Suprapubic skin (tissue), 4 donors: ENCODE data around the gene ID2. TPM values are rescaled to one million over a fixed set of nuclear protein-coding genes. Genes with fewer than 3 reads are reported as not detected.

Experiments
- DNase-seq, 2 donors: peaks; one replicate each; pipeline ENCODE4 v3.0.0-alpha.2; 2019; ENCODE audit warnings: low spot score in 2 of 2
- H3K27ac ChIP-seq: fragments of 200-600 bp; sonication (generic); one replicate; pipeline ENCODE4 v1.5.1; 2019
- H3K27me3 ChIP-seq: fragments of 200-600 bp; sonication (generic); one replicate; pipeline ENCODE4 v1.5.1; 2019
- H3K36me3 ChIP-seq: fragments of 200-600 bp; sonication (generic); one replicate; pipeline ENCODE4 v1.5.1; 2019
- H3K4me1 ChIP-seq: fragments of 200-600 bp; sonication (generic); one replicate; pipeline ENCODE4 v1.5.1; 2019
- H3K4me3 ChIP-seq: fragments of 200-600 bp; sonication (generic); one replicate; pipeline ENCODE4 v1.5.1; 2019; ENCODE audit warnings: mild to moderate bottlenecking
- H3K9me3 ChIP-seq: fragments of 200-600 bp; sonication (generic); one replicate; pipeline ENCODE4 v1.5.1; 2019
- EP300 ChIP-seq: sonication (generic); formaldehyde crosslinking; IDR thresholded peaks from one replicate; pipeline ENCODE4 v1.6.1; 2017; ENCODE audit warnings: antibody characterized with exemption
- POLR2A ChIP-seq, 2 donors: fragments of 450-650 bp; IDR thresholded peaks; one replicate each; pipeline ENCODE4 v1.6.1; 2017; ENCODE audit warnings: antibody characterized with exemption in 2 of 2, mild to moderate bottlenecking in 2 of 2, moderate library complexity in 2 of 2
- POLR2AphosphoS5 ChIP-seq, 3 donors: sonication (generic); formaldehyde crosslinking; IDR thresholded peaks; one replicate each; pipeline ENCODE4 v1.6.1; 2017; ENCODE audit warnings: antibody characterized with exemption in 3 of 3
- WGBS: methylation state at CpG from one replicate; pipeline ENCODE4 v1.1.5; 2018; 5-methylcytosine and 5-hydroxymethylcytosine counted together
- total RNA-seq, 4 donors: library from RNA; depleted of rRNA; stranded (reverse); fragments of >200 nt; gene quantifications; one replicate each; pipeline ENCODE4 v1.1.0, GENCODE V29; 2016
- TF ChIP-seq, protein P1 (sequence below), 2 donors: fragments of 200-600 bp in 1 of 2; fragments of 450-650 bp in 1 of 2; sonication (generic) in 1 of 2; IDR thresholded peaks; one replicate each; pipeline ENCODE4 v1.5.1; 2016 to 2019; ENCODE audit warnings: antibody characterized with exemption in 2 of 2, mild to moderate bottlenecking in 1 of 2, moderate library complexity in 1 of 2

The ID2 gene
- total RNA-seq, 4 donors from 2014 or later: 179 to 249 (median 211) TPM

GRCh38 chr2:8654041-8654440 is 27.8 kb upstream of the ID2 start:
- H3K27me3 ChIP-seq: no peaks in the 10 kb centered on the region
- no peaks in the 10 kb centered on the region for H3K9me3 ChIP-seq
- no peak for DNase-seq
- 99% methylated on average over 6 of the region's 6 CpGs for WGBS
- TF ChIP-seq, protein P1, sequence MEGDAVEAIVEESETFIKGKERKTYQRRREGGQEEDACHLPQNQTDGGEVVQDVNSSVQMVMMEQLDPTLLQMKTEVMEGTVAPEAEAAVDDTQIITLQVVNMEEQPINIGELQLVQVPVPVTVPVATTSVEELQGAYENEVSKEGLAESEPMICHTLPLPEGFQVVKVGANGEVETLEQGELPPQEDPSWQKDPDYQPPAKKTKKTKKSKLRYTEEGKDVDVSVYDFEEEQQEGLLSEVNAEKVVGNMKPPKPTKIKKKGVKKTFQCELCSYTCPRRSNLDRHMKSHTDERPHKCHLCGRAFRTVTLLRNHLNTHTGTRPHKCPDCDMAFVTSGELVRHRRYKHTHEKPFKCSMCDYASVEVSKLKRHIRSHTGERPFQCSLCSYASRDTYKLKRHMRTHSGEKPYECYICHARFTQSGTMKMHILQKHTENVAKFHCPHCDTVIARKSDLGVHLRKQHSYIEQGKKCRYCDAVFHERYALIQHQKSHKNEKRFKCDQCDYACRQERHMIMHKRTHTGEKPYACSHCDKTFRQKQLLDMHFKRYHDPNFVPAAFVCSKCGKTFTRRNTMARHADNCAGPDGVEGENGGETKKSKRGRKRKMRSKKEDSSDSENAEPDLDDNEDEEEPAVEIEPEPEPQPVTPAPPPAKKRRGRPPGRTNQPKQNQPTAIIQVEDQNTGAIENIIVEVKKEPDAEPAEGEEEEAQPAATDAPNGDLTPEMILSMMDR (IDR thresholded peaks at IDR 0.05): no peak
- no peak for TF ChIP-seq POLR2A (IDR thresholded peaks at IDR 0.05)
- TF ChIP-seq POLR2AphosphoS5 (IDR thresholded peaks at IDR 0.05): no peak
- no peak for TF ChIP-seq EP300
- H3K36me3 ChIP-seq: no peaks in the 10 kb centered on the region
- H3K4me3 ChIP-seq: no peak overlapping the region
- H3K4me1 ChIP-seq: no peaks in the 10 kb centered on the region
- no peak overlapping the region for H3K27ac ChIP-seq

GRCh38 chr2:8654483-8654882 is 27.4 kb upstream of the ID2 start:
- Histone ChIP-seq H3K27me3 (no peaks in the 10 kb centered on the region), H3K4me1 (no peaks in the 10 kb centered on the region), H3K9me3 (no peaks in the 10 kb centered on the region), H3K27ac (no peak overlapping the region), H3K36me3 (no peaks in the 10 kb centered on the region), H3K4me3 (no peak overlapping the region)
- TF ChIP-seq, protein P1 (IDR thresholded peaks at IDR 0.05): no peak
- TF ChIP-seq POLR2AphosphoS5 (IDR thresholded peaks at IDR 0.05) (no peak), POLR2A (IDR thresholded peaks at IDR 0.05) (no peak), EP300 (no peak)
- no peak for DNase-seq

- H3K9me3 ChIP-seq: no peaks in the 10 kb centered on the region
- no peaks in the 10 kb centered on the region for H3K36me3 ChIP-seq
- H3K27me3 ChIP-seq: no peaks in the 10 kb centered on the region
- no peak overlapping the region for H3K4me3 ChIP-seq
- TF ChIP-seq, protein P1 (IDR thresholded peaks at IDR 0.05): no peak
- TF ChIP-seq POLR2A (IDR thresholded peaks at IDR 0.05) (no peak), EP300 (no peak), POLR2AphosphoS5 (IDR thresholded peaks at IDR 0.05) (no peak)
- no peak for DNase-seq
- 68% methylated on average over 5 of the region's 5 CpGs for WGBS
- H3K27ac ChIP-seq: no peak overlapping the region
- H3K4me1 ChIP-seq: no peaks in the 10 kb centered on the region
These were observed 25.7 kb upstream of the ID2 start for GRCh38 chr2:8656160-8656641.

DNA sequence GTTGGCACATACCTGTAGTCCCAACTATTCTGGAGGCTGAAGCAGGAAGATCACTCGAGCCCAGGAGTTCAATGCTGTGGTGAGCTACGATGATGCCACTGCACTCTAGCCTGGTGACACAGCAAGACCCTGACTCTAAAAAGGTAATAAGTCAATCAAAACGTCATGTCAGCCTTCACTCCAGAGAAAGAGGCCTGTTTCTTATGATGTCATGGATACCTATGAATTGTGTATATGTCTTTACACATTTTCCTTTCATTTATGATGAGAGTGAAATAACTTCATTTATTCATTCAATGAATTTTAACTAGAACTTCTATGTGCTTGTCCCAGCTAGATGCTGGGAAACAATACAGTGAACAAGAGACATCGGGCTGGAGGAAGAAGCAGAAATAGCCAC is 25.0 kb upstream of the ID2 start:
- no peak for TF ChIP-seq EP300
- TF ChIP-seq, protein P1 (IDR thresholded peaks at IDR 0.05): no peak
- no peak for DNase-seq
- WGBS: 91% methylated on average over 4 of the region's 4 CpGs
- no peaks in the 10 kb centered on the region for H3K9me3 ChIP-seq
- H3K4me3 ChIP-seq: no peak overlapping the region
- no peaks in the 10 kb centered on the region for H3K4me1 ChIP-seq
- H3K36me3 ChIP-seq: no peaks in the 10 kb centered on the region
- no peak overlapping the region for H3K27ac ChIP-seq
- H3K27me3 ChIP-seq: no peaks in the 10 kb centered on the region

DNA sequence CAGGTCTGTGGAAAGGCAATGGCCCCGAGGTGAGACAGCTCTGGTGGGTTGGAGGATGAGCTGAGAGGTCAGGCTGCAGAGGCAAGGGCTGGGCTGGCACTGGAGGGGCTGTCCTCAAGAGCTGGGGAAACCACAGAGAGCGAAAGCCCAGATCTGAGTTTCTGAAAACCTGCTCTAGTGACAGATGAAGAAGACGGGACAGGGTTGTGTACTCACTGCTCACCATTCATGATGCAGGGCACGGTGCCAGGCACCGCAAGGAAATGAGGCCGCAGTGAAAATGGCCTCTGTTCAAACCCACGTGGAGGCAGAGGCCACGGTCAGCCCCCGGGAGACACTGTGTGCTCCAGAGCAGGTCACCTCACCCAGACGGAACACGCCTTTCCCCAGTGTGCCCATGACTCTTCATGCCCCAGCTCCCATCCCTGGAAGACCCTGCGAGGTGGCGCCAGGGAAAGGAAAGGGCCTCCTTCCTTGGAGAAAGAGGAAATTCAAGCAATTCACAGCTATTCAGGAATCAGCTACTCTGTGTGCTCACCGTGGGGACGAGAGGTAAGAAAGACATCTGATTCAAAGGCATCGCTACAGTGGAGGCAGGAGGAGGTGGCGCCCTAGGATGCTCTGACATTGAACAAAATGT is 24.3 kb upstream of the ID2 start:
- WGBS: 73% methylated on average over 17 of the region's 17 CpGs
- H3K27ac ChIP-seq: no peak overlapping the region

More for the DNA sequence above, 24.3 kb upstream of the ID2 start:
- Histone ChIP-seq H3K36me3 (no peaks in the 10 kb centered on the region), H3K4me3 (no peak overlapping the region), H3K4me1 (peaks cover 4% of the 10 kb centered on the region), H3K27me3 (no peaks in the 10 kb centered on the region), H3K9me3 (no peaks in the 10 kb centered on the region)
- DNase-seq: no peak
- TF ChIP-seq POLR2AphosphoS5 (IDR thresholded peaks at IDR 0.05) (no peak), POLR2A (IDR thresholded peaks at IDR 0.05) (no peak), EP300 (no peak)
- TF ChIP-seq, protein P1 (IDR thresholded peaks at IDR 0.05): no peak
